ENCODE measurements around the gene SCNN1A.

The SCNN1A gene

GRCh38 chr12:6317693-6318439 is 57.5 kb downstream of the SCNN1A start:
- Histone ChIP-seq H3K4me1 (ENCODE audit: insufficient read depth, low read length, severe bottlenecking) (peaks cover 2% of the 10 kb centered on the region), H3K9ac (ENCODE audit: low read length) (no peak overlapping the region), H3K27ac (ENCODE audit: low read depth, low read length, poor library complexity, severe bottlenecking) (no peak overlapping the region), H2AFZ (ENCODE audit: low read length) (no peak overlapping the region), H3K4me2 (ENCODE audit: low read length) (no peak overlapping the region), H3K9me2 (ENCODE audit: low read depth, low read length) (no peaks in the 10 kb centered on the region), H3K4me3 (ENCODE audit: low read depth, low read length, poor library complexity, severe bottlenecking) (no peak overlapping the region), H3K27me3 (ENCODE audit: insufficient read depth, low read length) (peaks cover 26% of the 10 kb centered on the region; the same call in 1 of the 2 replicates), H3K9me3 (ENCODE audit: low read length) (no peaks in the 10 kb centered on the region), H3F3A (ENCODE audit: insufficient read depth, low read length) (no peaks in the 10 kb centered on the region), H4K20me1 (ENCODE audit: insufficient read depth, low read length) (no peaks in the 10 kb centered on the region), H3K79me2 (ENCODE audit: insufficient read depth, low read length) (no peaks in the 10 kb centered on the region), H3K36me3 (ENCODE audit: insufficient read depth, low read length) (no peaks in the 10 kb centered on the region)
- no peak for TF ChIP-seq EZH2 (IDR thresholded peaks at IDR 0.05; ENCODE audit: borderline replicate concordance, low read length)
- no peak for TF ChIP-seq CTCF (IDR thresholded peaks at IDR 0.05; ENCODE audit: low read length)

GRCh38 chr12:6316921-6317692 is 58.3 kb downstream of the SCNN1A start:
- H3K9me3 ChIP-seq (ENCODE audit: low read length) = no peaks in the 10 kb centered on the region
- H3K9me2 ChIP-seq (ENCODE audit: low read depth, low read length) = no peaks in the 10 kb centered on the region
- peaks cover 27% of the 10 kb centered on the region; the same call in 1 of the 2 replicates for H3K27me3 ChIP-seq (ENCODE audit: insufficient read depth, low read length)
- no peaks in the 10 kb centered on the region for H3K79me2 ChIP-seq (ENCODE audit: insufficient read depth, low read length)
- no peaks in the 10 kb centered on the region for H3K4me1 ChIP-seq (ENCODE audit: insufficient read depth, low read length, severe bottlenecking)
- no peak overlapping the region for H3K9ac ChIP-seq (ENCODE audit: low read length)
- H3K27ac ChIP-seq (ENCODE audit: low read depth, low read length, poor library complexity, severe bottlenecking) = no peak overlapping the region
- H3K4me2 ChIP-seq (ENCODE audit: low read length) = no peak overlapping the region
- H2AFZ ChIP-seq (ENCODE audit: low read length) = no peak overlapping the region
- no peaks in the 10 kb centered on the region for H3K36me3 ChIP-seq (ENCODE audit: insufficient read depth, low read length)
- H3K4me3 ChIP-seq (ENCODE audit: low read depth, low read length, poor library complexity, severe bottlenecking) = no peak overlapping the region
- TF ChIP-seq CTCF (IDR thresholded peaks at IDR 0.05; ENCODE audit: low read length) = no peak
- TF ChIP-seq EZH2 (IDR thresholded peaks at IDR 0.05; ENCODE audit: borderline replicate concordance, low read length) = no peak
- H3F3A ChIP-seq (ENCODE audit: insufficient read depth, low read length) = no peaks in the 10 kb centered on the region
- no peaks in the 10 kb centered on the region for H4K20me1 ChIP-seq (ENCODE audit: insufficient read depth, low read length)

- H3K36me3 ChIP-seq (ENCODE audit: insufficient read depth, low read length) = no peaks in the 10 kb centered on the region
- H3K9me3 ChIP-seq (ENCODE audit: low read length) = no peaks in the 10 kb centered on the region
- no peaks in the 10 kb centered on the region for H3K9me2 ChIP-seq (ENCODE audit: low read depth, low read length)
- H3K4me1 ChIP-seq (ENCODE audit: insufficient read depth, low read length, severe bottlenecking) = no peaks in the 10 kb centered on the region
- no peak overlapping the region for H3K4me3 ChIP-seq (ENCODE audit: low read depth, low read length, poor library complexity, severe bottlenecking)
- no peak overlapping the region for H3K9ac ChIP-seq (ENCODE audit: low read length)
- H4K20me1 ChIP-seq (ENCODE audit: insufficient read depth, low read length) = no peaks in the 10 kb centered on the region
- peaks cover 27% of the 10 kb centered on the region; the same call in 1 of the 2 replicates for H3K27me3 ChIP-seq (ENCODE audit: insufficient read depth, low read length)
- no peak overlapping the region for H3K4me2 ChIP-seq (ENCODE audit: low read length)
- no peak overlapping the region for H3K27ac ChIP-seq (ENCODE audit: low read depth, low read length, poor library complexity, severe bottlenecking)
- H3F3A ChIP-seq (ENCODE audit: insufficient read depth, low read length) = no peaks in the 10 kb centered on the region
- H3K79me2 ChIP-seq (ENCODE audit: insufficient read depth, low read length) = no peaks in the 10 kb centered on the region
- TF ChIP-seq EZH2 (IDR thresholded peaks at IDR 0.05; ENCODE audit: borderline replicate concordance, low read length) (no peak), CTCF (IDR thresholded peaks at IDR 0.05; ENCODE audit: low read length) (no peak)
- no peak overlapping the region for H2AFZ ChIP-seq (ENCODE audit: low read length)
These were observed 59.4 kb downstream of the SCNN1A start for GRCh38 chr12:6315704-6316597.

Measured in OCI-LY1 (cell line).